NT2/D1 (cell line): ENCODE data around the gene ABCD3.

Experiments
- SUZ12 ChIP-seq: IDR thresholded peaks from 2 replicates; pipeline ENCODE4 v1.6.1; 2011; ENCODE audit not compliant: insufficient read length, insufficient read depth; ENCODE audit errors: extremely low read depth
- YY1 ChIP-seq: IDR thresholded peaks from 2 replicates; pipeline ENCODE4 v1.6.1; 2011; ENCODE audit not compliant: insufficient read length, insufficient read depth
- ZNF274 ChIP-seq: IDR thresholded peaks from 2 replicates; pipeline ENCODE4 v1.6.1; 2011; ENCODE audit warnings: mild to moderate bottlenecking, low read depth, low read length

DNA sequence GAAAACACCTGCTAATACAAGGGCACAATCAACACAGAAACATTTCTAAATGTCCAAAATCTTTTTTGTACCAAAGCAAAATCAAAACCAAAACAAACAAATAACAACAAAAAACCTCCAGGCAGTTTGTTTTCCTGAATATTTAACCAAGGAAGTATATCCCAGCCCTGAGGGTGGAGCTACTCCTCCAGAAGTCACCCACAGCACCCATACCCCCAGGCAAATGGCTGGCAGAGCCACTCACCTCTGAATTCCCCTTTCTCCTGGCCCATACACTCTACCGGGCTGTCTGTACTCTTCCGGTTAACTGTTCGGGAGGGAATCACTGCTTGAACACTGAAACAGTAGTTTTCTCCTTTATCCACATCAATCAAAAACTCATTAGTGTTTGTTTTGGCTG is 113.9 kb downstream of the ABCD3 start:
- TF ChIP-seq ZNF274: no peak
- TF ChIP-seq YY1: no peak
- no peak for TF ChIP-seq SUZ12
